ENCODE measurements around the gene GJE1. TPM values are rescaled to one million over a fixed set of nuclear protein-coding genes. Genes with fewer than 3 reads are reported as not detected.

Gene GJE1
- total and polyA plus RNA-seq, 7 experiments from 2014 or later: not detected

- Histone ChIP-seq H3K4me1 (ENCODE audit: control insufficient read depth in 2 of 2, insufficient read depth in 2 of 2, low read length in 2 of 2) (no peaks in the 10 kb centered on the region), H3K27ac (ENCODE audit: low read depth, low read length) (no peak overlapping the region), H3K36me3 (ENCODE audit: control insufficient read depth in 2 of 3, insufficient read depth in 3 of 3, low read length in 3 of 3) (no peaks in the 10 kb centered on the region), H3K27me3 (ENCODE audit: control insufficient read depth in 2 of 2, insufficient read depth in 2 of 2, low read length in 2 of 2) (no peaks in the 10 kb centered on the region), H3K9me3 (ENCODE audit: control insufficient read depth in 2 of 3, low read length in 3 of 3) (no peaks in the 10 kb centered on the region), H3K4me3 (ENCODE audit: low read length) (no peak overlapping the region)
- no peak for DNase-seq
- Mint-ChIP-seq H3K4me3 (no peak overlapping the region), H3K9me3 (no peaks in the 10 kb centered on the region), H3K36me3 (peaks cover 3 to 33% (median 19%) of the 10 kb centered on the region in 5 donors), H3K27ac (peak overlapping the region in 3 of 9 donors; percentile 3 to 26 (median 13)), H3K27me3 (no peaks in the 10 kb centered on the region), H3K4me1 (peaks cover 5 to 51% (median 31%) of the 10 kb centered on the region in 7 donors)
- ChIA-PET CTCF (no interaction called here), POLR2A (no interaction called here)
- no peak for ATAC-seq
- intact Hi-C loops (cut with micrococcal nuclease): no loop called here
Observed at GRCh38 chr6:142184307-142184706, 51.6 kb downstream of the GJE1 start.

Other genes starting within 250 kb of the GJE1 start
- not detected for gene NMBR, start 14.2 kb downstream of the GJE1 start, total RNA-seq
- gene NMBR, start 14.2 kb downstream of the GJE1 start, polyA plus RNA-seq: not detected
- 10 to 100 TPM; 13.6 to 41.3 (median 32.6) TPM for gene VTA1, start 14.3 kb downstream of the GJE1 start, total RNA-seq
- 10 to 100 TPM; 63.4 to 97.2 TPM for gene VTA1, start 14.3 kb downstream of the GJE1 start, polyA plus RNA-seq
- 1 to 10 TPM in 1 of 5 experiments, under 1 TPM in 3, not detected in 1; 0.24 to 3.6 (median 0.67) TPM for gene ADGRG6, start 169.1 kb downstream of the GJE1 start, total RNA-seq
- gene ADGRG6, start 169.1 kb downstream of the GJE1 start, polyA plus RNA-seq: under 1 TPM in 1 of 2 donors, not detected in 1; 0.02 TPM